H1 (cell line): Measurements from ENCODE around the gene PTGDR2. TPM values are rescaled to one million over a fixed set of nuclear protein-coding genes. Genes with fewer than 3 reads are reported as not detected.

Experiments used
- RBBP5 ChIP-seq: IDR thresholded peaks from 2 replicates; pipeline ENCODE4 v1.7.1; 2012; ENCODE audit warnings: low read depth, mild to moderate bottlenecking, inconsistent platforms, low read length, moderate library complexity, borderline replicate concordance
- polyA plus RNA-seq, 7 experiments: library from polyadenylated mRNA; depleted of rRNA in 3 of 7; stranded (reverse) in 5 of 7; unstranded in 2 of 7; fragments of >200 nt in 5 of 7; fragments of 200-250 nt in 2 of 7; gene quantifications; 1 replicate in 5 of 7; 2 replicates in 1 of 7; 4 replicates in 1 of 7; pipeline versions ENCODE4 v1.2.1 to v1.2.3, GENCODE V29; 2011 to 2013; ENCODE audit warnings: missing spikeins in 2 of 7, mixed read lengths in 2 of 7
- total RNA-seq: library from RNA; stranded (reverse); fragmentation: NEBNext Ultra II Directional; extraction: Animal tissue kit (Norgen Biotek cat#: 25700); gene quantifications from 2 replicates; pipeline ENCODE4 v1.2.1, GENCODE V29; 2021

Gene PTGDR2
- total and polyA plus RNA-seq, 2 of the 8 experiments (the other 6 are each of a cell fraction or from before 2014, with no cell fraction given): 0.20 TPM; not detected in 1

DNA sequence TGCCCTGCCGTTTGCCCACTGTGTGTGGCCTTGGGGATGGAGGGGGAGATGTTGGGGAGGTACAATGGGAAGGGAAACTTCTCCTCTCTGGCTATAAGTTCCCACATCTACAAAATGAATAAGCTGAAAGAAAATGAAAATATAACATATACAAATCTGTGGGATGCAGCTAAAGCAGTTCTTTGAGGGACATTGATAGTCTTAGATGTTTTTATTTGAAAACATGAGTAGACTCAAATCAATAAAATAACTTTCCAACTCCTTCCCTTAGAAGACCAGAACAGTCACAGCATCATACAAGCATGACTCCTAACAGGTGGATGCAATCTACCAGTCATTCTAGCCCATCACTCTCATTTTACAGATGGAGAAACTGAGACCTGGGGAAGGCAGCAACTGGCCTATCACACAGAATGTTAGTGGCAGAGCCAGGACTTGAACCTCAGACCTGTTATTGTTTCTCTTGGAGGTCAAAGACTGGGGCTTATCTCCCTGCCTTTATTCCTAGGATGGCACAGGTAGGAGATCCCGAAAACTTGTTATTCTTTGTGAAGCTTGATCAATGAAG is 39.1 kb downstream of the PTGDR2 start (continued):
- no peak for TF ChIP-seq RBBP5
